A673 (cell line): ENCODE data around the gene POP4.

ENCODE experiments used
- EZH2 ChIP-seq: fragments of 200-600 bp; sonication (generic); IDR thresholded peaks from 2 replicates; pipeline ENCODE4 v1.6.1; 2017; ENCODE audit warnings: borderline replicate concordance, low read depth, mild to moderate bottlenecking, mixed read lengths, antibody characterized with exemption, low read length; ENCODE audit not compliant: poor library complexity, severe bottlenecking
- TF ChIP-seq, protein P1 (sequence below): fragments of 300-800, 200-600 bp; sonication (generic); conservative IDR thresholded peaks from 2 replicates; pipeline ENCODE4 v1.5.1; 2017; ENCODE audit warnings: low read depth, mild to moderate bottlenecking, antibody characterized with exemption, low read length, moderate library complexity, mixed read lengths

DNA sequence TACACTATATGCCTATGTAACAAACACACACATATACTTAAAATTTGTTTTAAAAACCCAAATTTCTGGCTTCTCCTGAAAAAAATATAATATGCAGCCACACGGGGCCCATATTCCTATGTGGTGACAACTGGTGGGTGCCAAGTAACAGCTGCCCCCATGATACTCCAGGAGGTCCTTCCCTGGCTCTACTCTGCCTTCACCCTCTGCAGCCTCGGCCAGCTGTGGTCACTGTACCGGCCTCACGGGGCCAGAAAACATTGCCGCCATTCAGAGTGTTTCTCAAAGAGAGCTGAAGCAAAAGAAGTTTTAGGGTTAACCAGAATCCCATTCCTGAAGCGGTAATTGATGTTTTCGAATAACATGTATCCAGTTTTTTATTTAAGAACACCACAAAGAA is 32.6 kb upstream of the POP4 start:
- TF ChIP-seq, protein P1, sequence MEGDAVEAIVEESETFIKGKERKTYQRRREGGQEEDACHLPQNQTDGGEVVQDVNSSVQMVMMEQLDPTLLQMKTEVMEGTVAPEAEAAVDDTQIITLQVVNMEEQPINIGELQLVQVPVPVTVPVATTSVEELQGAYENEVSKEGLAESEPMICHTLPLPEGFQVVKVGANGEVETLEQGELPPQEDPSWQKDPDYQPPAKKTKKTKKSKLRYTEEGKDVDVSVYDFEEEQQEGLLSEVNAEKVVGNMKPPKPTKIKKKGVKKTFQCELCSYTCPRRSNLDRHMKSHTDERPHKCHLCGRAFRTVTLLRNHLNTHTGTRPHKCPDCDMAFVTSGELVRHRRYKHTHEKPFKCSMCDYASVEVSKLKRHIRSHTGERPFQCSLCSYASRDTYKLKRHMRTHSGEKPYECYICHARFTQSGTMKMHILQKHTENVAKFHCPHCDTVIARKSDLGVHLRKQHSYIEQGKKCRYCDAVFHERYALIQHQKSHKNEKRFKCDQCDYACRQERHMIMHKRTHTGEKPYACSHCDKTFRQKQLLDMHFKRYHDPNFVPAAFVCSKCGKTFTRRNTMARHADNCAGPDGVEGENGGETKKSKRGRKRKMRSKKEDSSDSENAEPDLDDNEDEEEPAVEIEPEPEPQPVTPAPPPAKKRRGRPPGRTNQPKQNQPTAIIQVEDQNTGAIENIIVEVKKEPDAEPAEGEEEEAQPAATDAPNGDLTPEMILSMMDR = no peak
- TF ChIP-seq EZH2 = no peak
